HG02763 (cell line): Measurements from ENCODE around the gene TUBB8B.
"Not testable (repeated sequence)": the region's sequence is repeated elsewhere in the genome, so short reads cannot be mapped to it uniquely, and the experiment has no call there.

ENCODE experiments used
- ATAC-seq: cut with Tn5 transposase; IDR thresholded peaks from one replicate; pipeline ENCODE4 v1.9.1; 2021; ENCODE audit warnings: mild to moderate bottlenecking, moderate library complexity; ENCODE audit not compliant: unreplicated experiment

TUBB8B gene

GRCh38 chr18:49176-49665 is at the start of gene TUBB8B:
Gene TUBB8B (minus strand): TSS chr18:49615. CDS start chr18:49557, 58 bp downstream.
- not testable (repeated sequence) for ATAC-seq

GRCh38 chr18:97252-97914 is 48.0 kb upstream of the TUBB8B start:
- ATAC-seq: peak; percentile 90

GRCh38 chr18:96767-97131 is 47.3 kb upstream of the TUBB8B start:
- ATAC-seq: not testable (repeated sequence)

GRCh38 chr18:96101-96766 is 46.8 kb upstream of the TUBB8B start:
- not testable (repeated sequence) for ATAC-seq

- not testable (repeated sequence) for ATAC-seq
Measured at GRCh38 chr18:95580-95979, 46.2 kb upstream of the TUBB8B start.

- not testable (repeated sequence) for ATAC-seq
Measured at GRCh38 chr18:93897-94408, 44.5 kb upstream of the TUBB8B start.

- not testable (repeated sequence) for ATAC-seq
Measured at GRCh38 chr18:91561-91960, 42.1 kb upstream of the TUBB8B start.

- ATAC-seq: not testable (repeated sequence)
Measured at GRCh38 chr18:90396-91193, 41.2 kb upstream of the TUBB8B start.

- ATAC-seq: not testable (repeated sequence)
Measured at GRCh38 chr18:89124-89523, 39.7 kb upstream of the TUBB8B start.

GRCh38 chr18:84801-85200 is 35.4 kb upstream of the TUBB8B start:
- not testable (repeated sequence) for ATAC-seq

- not testable (repeated sequence) for ATAC-seq
Measured at GRCh38 chr18:82626-83209, 33.3 kb upstream of the TUBB8B start.

- ATAC-seq: not testable (repeated sequence)
Measured at GRCh38 chr18:80881-81280, 31.5 kb upstream of the TUBB8B start.

GRCh38 chr18:80202-80601 is 30.8 kb upstream of the TUBB8B start:
- not testable (repeated sequence) for ATAC-seq

GRCh38 chr18:75525-76160 is 26.2 kb upstream of the TUBB8B start:
- ATAC-seq: not testable (repeated sequence)

GRCh38 chr18:73181-73777 is 23.9 kb upstream of the TUBB8B start:
- not testable (repeated sequence) for ATAC-seq

- not testable (repeated sequence) for ATAC-seq
Measured at GRCh38 chr18:67701-68100, 18.3 kb upstream of the TUBB8B start.

- ATAC-seq: not testable (repeated sequence)
Measured at GRCh38 chr18:64279-64678, 14.9 kb upstream of the TUBB8B start.

- not testable (repeated sequence) for ATAC-seq
Measured at GRCh38 chr18:63656-64055, 14.2 kb upstream of the TUBB8B start.

GRCh38 chr18:54388-54787 is 5.0 kb upstream of the TUBB8B start:
- ATAC-seq: not testable (repeated sequence)

GRCh38 chr18:48696-49095 is 719 bp downstream of the TUBB8B start:
- not testable (repeated sequence) for ATAC-seq
